Transverse colon (tissue), 4 donors: ENCODE measurements around the gene LBHD2. TPM values are rescaled to one million over a fixed set of nuclear protein-coding genes. Genes with fewer than 3 reads are reported as not detected.

Experiments used
- DNase-seq: peaks from one replicate; pipeline ENCODE4 v3.0.0-alpha.2; 2019
- H3K27ac ChIP-seq, 4 donors: fragments of 200-600 bp; sonication (generic); 2 replicates each; pipeline ENCODE4 v1.5.1; 2016 to 2018; ENCODE audit warnings: inconsistent platforms in 4 of 4
- H3K27me3 ChIP-seq: fragments of 200-600 bp; sonication (generic); 2 replicates; pipeline ENCODE4 v1.5.1; 2017; ENCODE audit warnings: inconsistent platforms
- H3K36me3 ChIP-seq, 4 donors: fragments of 200-600 bp; sonication (generic); 2 replicates each; pipeline ENCODE4 v1.5.1; 2017 to 2019; ENCODE audit warnings: inconsistent platforms in 4 of 4
- H3K4me1 ChIP-seq, 4 donors: fragments of 200-600 bp; sonication (generic); 2 replicates each; pipeline ENCODE4 v1.5.1; 2017 to 2020; ENCODE audit warnings: inconsistent platforms in 4 of 4
- H3K4me3 ChIP-seq, 4 donors: fragments of 200-600 bp; sonication (generic); 1 replicate in 1 of 4; 2 replicates in 3 of 4; pipeline versions ENCODE4 v1.5.1 to v1.6.1; 2017 to 2019; ENCODE audit warnings: inconsistent platforms in 4 of 4
- H3K9me3 ChIP-seq, 2 donors: fragments of 200-600 bp; sonication (generic); 2 replicates each; pipeline ENCODE4 v1.5.1; 2017 to 2019; ENCODE audit warnings: inconsistent platforms in 2 of 2
- EP300 ChIP-seq: sonication (generic); formaldehyde crosslinking; IDR thresholded peaks from one replicate; pipeline ENCODE4 v1.6.1; 2017; ENCODE audit warnings: antibody characterized with exemption, low read depth
- POLR2A ChIP-seq: fragments of 450-650 bp; IDR thresholded peaks from one replicate; pipeline ENCODE4 v1.6.1; 2016; ENCODE audit warnings: antibody characterized with exemption, mild to moderate bottlenecking, moderate library complexity
- POLR2AphosphoS5 ChIP-seq, 3 donors: sonication (generic); formaldehyde crosslinking; IDR thresholded peaks; one replicate each; pipeline ENCODE4 v1.6.1; 2016; ENCODE audit warnings: antibody characterized with exemption in 3 of 3
- WGBS, 2 donors: methylation state at CpG; one replicate each; pipeline ENCODE4 v1.1.5; 2018; ENCODE audit warnings: low coverage in 1 of 2; 5-methylcytosine and 5-hydroxymethylcytosine counted together
- in situ Hi-C, 4 donors: fragments of 200-750 bp; cut with MboI; loops; one replicate each; pipeline versions ENCODE4 v1.15.0 to v1.15.1; 2017; ENCODE audit warnings: low sequenced_read_pairs in 3 of 4, low pct_ligation_motif_present in 1 of 4, low pct_unique_long_range_greater_than_20kb in 1 of 4
- intact Hi-C: fragments of 100-400 bp; cut with DNase I; formaldehyde crosslinking; loops from one replicate; pipeline ENCODE4 v1.15.1; 2023; ENCODE audit warnings: low total_unique reads
- total RNA-seq, 4 donors: library from RNA; depleted of rRNA; stranded (reverse); fragments of >200 nt; gene quantifications; one replicate each; pipeline ENCODE4 v1.1.0, GENCODE V29; 2016
- TF ChIP-seq, protein P1 (sequence below), 5 experiments: fragments of 200-600 bp in 3 of 5; fragments of 450-650 bp in 2 of 5; sonication (generic) in 3 of 5; IDR thresholded peaks; 1 replicate in 2 of 5; 2 replicates in 3 of 5; pipeline ENCODE4 v1.5.1; 2016 to 2017; ENCODE audit warnings: antibody characterized with exemption in 5 of 5, inconsistent platforms in 3 of 5, mild to moderate bottlenecking in 2 of 5, moderate library complexity in 1 of 5

The LBHD2 gene
- total RNA-seq, 4 donors from 2014 or later, result not detected

DNA sequence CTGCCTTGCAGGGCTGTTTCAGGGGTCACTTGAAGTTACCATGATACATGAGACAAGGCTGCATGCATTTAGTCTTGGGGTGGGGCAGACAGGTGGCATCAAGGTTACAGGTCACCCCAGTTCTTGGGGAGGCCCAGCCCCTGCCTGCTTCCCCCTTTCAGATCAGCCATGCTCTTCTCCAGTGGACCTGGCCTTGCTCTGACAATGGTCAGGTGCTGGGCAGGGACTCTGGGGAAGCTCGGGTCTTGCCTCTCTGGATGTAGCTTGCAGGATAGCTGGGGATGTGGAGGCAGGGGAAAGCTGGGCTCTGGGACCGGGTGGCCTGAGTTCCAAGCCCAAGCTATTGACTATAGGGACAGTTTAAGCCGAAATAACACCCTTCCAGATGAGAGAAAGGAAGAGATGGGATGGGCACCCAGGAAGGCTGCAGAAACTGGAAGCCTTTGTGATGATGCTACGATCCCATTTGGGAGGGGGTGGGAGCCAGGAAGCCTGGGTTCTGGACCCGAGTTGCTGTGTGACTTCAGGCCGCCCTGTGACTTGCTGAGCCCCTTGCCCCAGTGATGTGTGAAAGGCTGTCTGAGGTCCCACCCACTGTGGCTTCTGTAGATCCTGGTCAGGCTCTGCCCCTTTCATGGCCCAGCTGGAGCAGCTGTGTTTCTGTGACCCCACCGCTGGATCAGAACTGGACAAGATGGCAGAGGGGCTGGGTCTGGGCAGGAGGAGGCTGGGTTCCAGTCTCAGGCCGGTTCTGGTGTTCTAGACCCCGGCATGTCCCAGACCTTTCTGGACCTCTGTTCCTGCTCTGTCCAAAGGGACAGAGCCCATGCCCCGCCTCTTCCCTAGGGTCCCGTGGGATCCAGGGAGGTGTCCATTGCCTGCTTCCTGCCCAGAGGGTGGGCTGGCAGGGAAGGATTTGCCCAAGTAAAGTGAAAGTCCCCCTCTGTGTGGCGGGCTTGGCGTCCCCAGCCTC is 41.4 kb downstream of the LBHD2 start:
- Histone ChIP-seq H3K36me3 (no peaks in the 10 kb centered on the region), H3K4me3 (no peak overlapping the region), H3K9me3 (no peaks in the 10 kb centered on the region), H3K27ac (no peak overlapping the region), H3K27me3 (peaks cover 52% of the 10 kb centered on the region), H3K4me1 (peaks cover 22 to 83% (median 51%) of the 10 kb centered on the region in 4 donors)
- no peak for DNase-seq
- in situ Hi-C loops, result no loop called here
- intact Hi-C loops, result no loop called here
- 91% methylated on average over 12 of the region's 13 CpGs; no CpG with 5 or more reads in 1 of the 2 donors for WGBS, 2 donors
- TF ChIP-seq POLR2A, result no peak
- no peak for TF ChIP-seq EP300
- no peak for TF ChIP-seq POLR2AphosphoS5 (IDR thresholded peaks at IDR 0.05)
- TF ChIP-seq, protein P1, sequence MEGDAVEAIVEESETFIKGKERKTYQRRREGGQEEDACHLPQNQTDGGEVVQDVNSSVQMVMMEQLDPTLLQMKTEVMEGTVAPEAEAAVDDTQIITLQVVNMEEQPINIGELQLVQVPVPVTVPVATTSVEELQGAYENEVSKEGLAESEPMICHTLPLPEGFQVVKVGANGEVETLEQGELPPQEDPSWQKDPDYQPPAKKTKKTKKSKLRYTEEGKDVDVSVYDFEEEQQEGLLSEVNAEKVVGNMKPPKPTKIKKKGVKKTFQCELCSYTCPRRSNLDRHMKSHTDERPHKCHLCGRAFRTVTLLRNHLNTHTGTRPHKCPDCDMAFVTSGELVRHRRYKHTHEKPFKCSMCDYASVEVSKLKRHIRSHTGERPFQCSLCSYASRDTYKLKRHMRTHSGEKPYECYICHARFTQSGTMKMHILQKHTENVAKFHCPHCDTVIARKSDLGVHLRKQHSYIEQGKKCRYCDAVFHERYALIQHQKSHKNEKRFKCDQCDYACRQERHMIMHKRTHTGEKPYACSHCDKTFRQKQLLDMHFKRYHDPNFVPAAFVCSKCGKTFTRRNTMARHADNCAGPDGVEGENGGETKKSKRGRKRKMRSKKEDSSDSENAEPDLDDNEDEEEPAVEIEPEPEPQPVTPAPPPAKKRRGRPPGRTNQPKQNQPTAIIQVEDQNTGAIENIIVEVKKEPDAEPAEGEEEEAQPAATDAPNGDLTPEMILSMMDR (IDR thresholded peaks at IDR 0.05), result no peak

DNA sequence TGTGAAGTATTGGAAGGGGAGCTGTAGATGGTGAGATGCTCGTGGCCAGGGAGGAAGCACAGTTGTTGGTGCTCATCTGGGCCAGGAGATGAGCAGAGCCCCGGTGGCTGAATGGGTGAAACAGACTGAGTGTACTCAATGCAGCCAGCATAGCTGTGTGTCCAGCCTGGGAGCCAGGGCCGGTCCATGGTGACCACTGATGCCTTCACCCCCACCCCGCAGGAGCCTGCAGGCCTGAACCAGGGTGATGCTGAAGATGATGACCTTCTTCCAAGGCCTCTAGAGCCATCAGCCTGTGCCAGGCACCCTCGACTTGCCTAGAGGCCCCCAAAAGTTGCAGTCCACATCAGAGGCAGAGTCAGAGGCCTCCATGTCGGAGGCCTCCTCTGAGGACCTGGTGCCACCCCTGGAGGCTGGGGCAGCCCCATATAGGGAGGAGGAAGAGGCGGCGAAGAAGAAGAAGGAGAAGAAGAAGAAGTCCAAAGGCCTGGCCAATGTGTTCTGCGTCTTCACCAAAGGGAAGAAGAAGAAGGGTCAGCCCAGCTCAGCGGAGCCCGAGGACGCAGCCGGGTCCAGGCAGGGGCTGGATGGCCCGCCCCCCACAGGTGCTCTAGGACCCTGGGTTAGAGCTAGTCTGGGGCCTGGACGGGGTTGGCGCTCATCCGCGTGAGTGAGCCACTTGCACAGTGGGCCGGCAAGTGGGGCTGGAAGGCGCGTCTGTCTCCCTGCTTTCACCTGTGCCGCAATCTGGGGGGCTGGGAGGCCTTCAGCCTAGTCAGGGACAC is 42.3 kb downstream of the LBHD2 start:
- no peaks in the 10 kb centered on the region for H3K36me3 ChIP-seq
- peak overlapping the region in 2 of 4 donors; percentile 25 to 27 for H3K4me3 ChIP-seq
- DNase-seq, result peak; percentile 6
- peaks cover 17 to 82% (median 43%) of the 10 kb centered on the region in 4 donors for H3K4me1 ChIP-seq
- no peaks in the 10 kb centered on the region for H3K9me3 ChIP-seq
- H3K27ac ChIP-seq, result peak overlapping the region in 2 of 4 donors; percentile 21 to 23
- TF ChIP-seq POLR2A (no peak), EP300 (no peak), POLR2AphosphoS5 (IDR thresholded peaks at IDR 0.05) (no peak)
- TF ChIP-seq, protein P1 (IDR thresholded peaks at IDR 0.05), result no peak
- WGBS, 2 donors, result 66% methylated on average over 22 of the region's 22 CpGs; no CpG with 5 or more reads in 1 of the 2 donors
- peaks cover 52% of the 10 kb centered on the region for H3K27me3 ChIP-seq
- in situ Hi-C loops, result no loop called here
- intact Hi-C loops, result no loop called here

DNA sequence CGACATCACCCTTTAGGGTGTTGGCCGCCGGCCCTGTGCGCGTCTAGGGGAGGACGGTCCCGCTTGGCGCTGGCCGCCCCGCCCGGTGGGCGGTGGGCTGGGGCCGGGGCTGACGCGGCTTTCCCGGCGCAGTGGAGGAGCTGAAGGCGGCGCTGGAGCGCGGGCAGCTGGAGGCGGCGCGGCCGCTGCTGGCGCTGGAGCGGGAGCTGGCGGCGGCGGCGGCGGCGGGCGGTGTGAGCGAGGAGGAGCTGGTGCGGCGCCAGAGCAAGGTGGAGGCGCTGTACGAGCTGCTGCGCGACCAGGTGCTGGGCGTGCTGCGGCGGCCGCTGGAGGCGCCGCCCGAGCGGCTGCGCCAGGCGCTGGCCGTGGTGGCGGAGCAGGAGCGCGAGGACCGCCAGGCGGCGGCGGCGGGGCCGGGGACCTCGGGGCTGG is 42.9 kb downstream of the LBHD2 start:
- Histone ChIP-seq H3K27me3 (peaks cover 48% of the 10 kb centered on the region), H3K4me1 (peaks cover 17 to 80% (median 39%) of the 10 kb centered on the region in 4 donors)
- whole genome bisulfite sequencing, 2 donors, result 60% methylated on average over 55 of the region's 62 CpGs; no CpG with 5 or more reads in 1 of the 2 donors

More for the DNA sequence above, 42.9 kb downstream of the LBHD2 start:
- peak; percentile 71 for DNase-seq
- in situ Hi-C loops (no loop called here), intact Hi-C loops (no loop called here)
- peak overlapping the region in 2 of 4 donors; percentile 21 to 23 for H3K27ac ChIP-seq
- no peaks in the 10 kb centered on the region for H3K36me3 ChIP-seq
- H3K9me3 ChIP-seq, result no peaks in the 10 kb centered on the region
- TF ChIP-seq, protein P1 (IDR thresholded peaks at IDR 0.05), result peak in 2 of 5 experiments; percentile 8 to 25
- TF ChIP-seq POLR2A, result no peak
- H3K4me3 ChIP-seq, result peak overlapping the region in 2 of 4 donors; percentile 25 to 27
